ENCODE results near the gene KRTAP10-6.

KRTAP10-6 gene

GRCh38 chr21:44549525-44550211 is 42.6 kb downstream of the KRTAP10-6 start:
- peaks cover 34 to 46% of the 10 kb centered on the region in 2 experiments for H3K4me1 ChIP-seq (ENCODE audit: control insufficient read depth in 1 of 2, insufficient read depth in 1 of 2, low read depth in 1 of 2, low read length in 1 of 2)
- H3K4me3 ChIP-seq (ENCODE audit: low read depth in 1 of 2, low read length in 1 of 2): no peak overlapping the region
- no peak overlapping the region for H3K27ac ChIP-seq
- no peak for TF ChIP-seq CTCF (IDR thresholded peaks at IDR 0.05)
- no peaks in the 10 kb centered on the region for H3K36me3 ChIP-seq
- H3K27me3 ChIP-seq: peaks cover 7% of the 10 kb centered on the region
- H3K9me3 ChIP-seq: no peaks in the 10 kb centered on the region

DNA sequence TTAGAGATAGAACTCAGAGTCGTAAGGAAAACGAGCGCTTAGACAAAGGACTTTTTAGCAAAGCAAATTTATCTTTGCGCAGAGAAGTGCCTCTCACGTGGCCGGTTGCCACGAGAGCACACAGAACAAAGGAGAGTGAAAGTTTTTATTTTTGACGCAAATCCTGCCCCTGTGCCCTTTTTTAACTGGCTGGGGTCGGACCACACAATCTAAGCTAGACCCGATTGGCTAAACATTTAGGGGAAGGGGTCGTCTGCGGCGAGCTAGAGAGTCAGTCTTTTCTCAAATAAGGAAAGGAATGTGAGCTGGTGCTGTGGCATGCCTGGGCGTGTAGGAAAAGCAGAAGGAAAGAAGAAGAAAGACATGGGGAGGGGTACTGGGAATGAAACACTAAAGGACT is 43.4 kb downstream of the KRTAP10-6 start:
- Histone ChIP-seq H3K9me3 (no peaks in the 10 kb centered on the region), H3K36me3 (no peaks in the 10 kb centered on the region), H3K4me3 (ENCODE audit: low read depth in 1 of 2, low read length in 1 of 2) (no peak overlapping the region), H3K4me1 (ENCODE audit: control insufficient read depth in 1 of 2, insufficient read depth in 1 of 2, low read depth in 1 of 2, low read length in 1 of 2) (peaks cover 37 to 53% of the 10 kb centered on the region in 2 experiments), H3K27ac (peak overlapping the region; percentile 87), H3K27me3 (peaks cover 4% of the 10 kb centered on the region)
- no peak for TF ChIP-seq CTCF (IDR thresholded peaks at IDR 0.05)

- Histone ChIP-seq H3K9me3 (no peaks in the 10 kb centered on the region), H3K36me3 (no peaks in the 10 kb centered on the region), H3K4me1 (ENCODE audit: control insufficient read depth in 1 of 2, insufficient read depth in 1 of 2, low read depth in 1 of 2, low read length in 1 of 2) (peaks cover 42 to 59% of the 10 kb centered on the region in 2 experiments), H3K27ac (peak overlapping the region; percentile 87), H3K27me3 (no peaks in the 10 kb centered on the region), H3K4me3 (ENCODE audit: low read depth in 1 of 2, low read length in 1 of 2) (peak overlapping the region in 1 of 2 experiments; percentile 46)
- TF ChIP-seq CTCF (IDR thresholded peaks at IDR 0.05): no peak
Measured at GRCh38 chr21:44548381-44548780, 43.9 kb downstream of the KRTAP10-6 start.

- Histone ChIP-seq H3K4me3 (ENCODE audit: low read depth in 1 of 2, low read length in 1 of 2) (peak overlapping the region; percentile 21 to 46), H3K4me1 (ENCODE audit: control insufficient read depth in 1 of 2, insufficient read depth in 1 of 2, low read depth in 1 of 2, low read length in 1 of 2) (peaks cover 48 to 65% of the 10 kb centered on the region in 2 experiments), H3K27me3 (no peaks in the 10 kb centered on the region), H3K27ac (peak overlapping the region; percentile 87), H3K9me3 (no peaks in the 10 kb centered on the region), H3K36me3 (no peaks in the 10 kb centered on the region)
- TF ChIP-seq CTCF (IDR thresholded peaks at IDR 0.05): no peak
Measured at GRCh38 chr21:44547656-44548331, 44.5 kb downstream of the KRTAP10-6 start.

DNA sequence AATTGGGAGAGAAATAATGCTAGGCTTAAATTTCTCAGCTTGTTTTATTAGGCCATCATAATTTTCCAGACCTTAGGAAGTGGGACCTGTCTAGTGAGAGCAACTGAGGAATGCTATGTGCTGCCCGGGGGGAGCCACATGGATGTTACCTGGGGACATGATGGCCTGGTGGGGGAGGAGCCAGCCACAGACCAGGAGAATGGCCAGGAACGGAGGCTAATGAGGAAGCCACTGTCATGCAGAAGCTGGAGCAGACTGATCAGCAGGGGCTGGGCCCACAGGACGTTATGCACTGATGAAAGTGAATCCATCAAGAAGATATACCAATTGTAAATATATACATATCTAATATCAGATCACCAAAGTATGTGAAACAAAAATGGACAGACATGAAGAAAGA is 47.7 kb downstream of the KRTAP10-6 start:
- TF ChIP-seq CTCF (IDR thresholded peaks at IDR 0.05): no peak
- no peak overlapping the region for H3K4me3 ChIP-seq (ENCODE audit: low read depth in 1 of 2, low read length in 1 of 2)
- H3K4me1 ChIP-seq (ENCODE audit: control insufficient read depth in 1 of 2, insufficient read depth in 1 of 2, low read depth in 1 of 2, low read length in 1 of 2): peaks cover 75 to 87% of the 10 kb centered on the region in 2 experiments
- H3K36me3 ChIP-seq: no peaks in the 10 kb centered on the region
- H3K27me3 ChIP-seq: no peaks in the 10 kb centered on the region
- peak overlapping the region; percentile 58 for H3K27ac ChIP-seq
- H3K9me3 ChIP-seq: no peaks in the 10 kb centered on the region

Data from neutrophil (primary cell).